HG02981 (cell line): Measurements from ENCODE around the gene TCTN2.
A peak's percentile ranks its signal among the peaks of the same experiment; 100 is the strongest.

Experiments used
- ATAC-seq: cut with Tn5 transposase; IDR thresholded peaks from one replicate; pipeline ENCODE4 v1.9.1; 2021; ENCODE audit warnings: mild to moderate bottlenecking, moderate library complexity; ENCODE audit not compliant: unreplicated experiment

Gene TCTN2

GRCh38 chr12:123670882-123671728, at the start of gene TCTN2:
TSS of gene TCTN2 (plus strand) at chr12:123671113. CDS start at chr12:123671241, 128 bp downstream.
- ATAC-seq, result peak; percentile 100

DNA sequence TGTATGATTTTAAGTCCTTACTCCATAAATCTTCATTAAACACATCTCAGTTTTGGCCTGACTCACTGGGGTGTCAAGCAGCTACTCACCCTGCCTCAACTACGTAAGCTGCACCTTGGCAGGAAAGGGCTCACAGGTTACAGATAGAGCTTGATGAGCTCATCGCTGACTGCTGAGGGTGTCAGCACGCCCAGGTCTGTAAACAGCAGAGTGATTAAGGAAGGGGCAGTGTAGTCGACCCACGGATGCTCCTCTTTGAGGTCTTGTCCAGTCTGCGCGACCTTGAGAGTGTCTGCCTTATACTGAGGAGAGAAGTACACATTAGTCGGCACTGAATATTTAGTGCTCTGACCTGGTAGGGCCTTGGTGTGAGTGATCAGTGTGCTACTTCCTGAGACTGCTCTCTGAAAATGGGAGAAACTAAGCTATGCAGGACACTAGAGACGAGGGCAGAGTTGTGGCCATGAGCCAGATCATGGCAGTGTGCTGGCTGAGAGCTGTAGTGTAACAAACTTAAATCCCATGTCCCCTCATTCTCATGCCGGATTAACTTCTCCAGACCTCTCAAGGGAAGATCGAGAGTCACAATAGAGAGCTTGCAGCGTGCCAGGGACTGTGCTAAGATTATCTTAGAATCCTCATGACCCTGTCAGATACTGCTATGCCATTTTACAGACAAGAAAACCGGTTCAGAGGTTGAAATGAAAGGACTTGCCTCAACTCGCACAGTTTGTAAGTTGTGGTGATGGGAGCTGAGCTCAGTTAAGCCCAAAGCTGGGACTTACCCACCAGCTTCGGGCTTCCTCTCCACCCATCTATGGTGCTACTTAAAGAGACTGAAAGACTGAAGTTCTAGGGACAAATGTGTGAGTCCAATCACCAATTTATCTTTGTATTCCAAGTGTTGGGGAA, 49.0 kb upstream of the TCTN2 start:
- no peak for ATAC-seq

DNA sequence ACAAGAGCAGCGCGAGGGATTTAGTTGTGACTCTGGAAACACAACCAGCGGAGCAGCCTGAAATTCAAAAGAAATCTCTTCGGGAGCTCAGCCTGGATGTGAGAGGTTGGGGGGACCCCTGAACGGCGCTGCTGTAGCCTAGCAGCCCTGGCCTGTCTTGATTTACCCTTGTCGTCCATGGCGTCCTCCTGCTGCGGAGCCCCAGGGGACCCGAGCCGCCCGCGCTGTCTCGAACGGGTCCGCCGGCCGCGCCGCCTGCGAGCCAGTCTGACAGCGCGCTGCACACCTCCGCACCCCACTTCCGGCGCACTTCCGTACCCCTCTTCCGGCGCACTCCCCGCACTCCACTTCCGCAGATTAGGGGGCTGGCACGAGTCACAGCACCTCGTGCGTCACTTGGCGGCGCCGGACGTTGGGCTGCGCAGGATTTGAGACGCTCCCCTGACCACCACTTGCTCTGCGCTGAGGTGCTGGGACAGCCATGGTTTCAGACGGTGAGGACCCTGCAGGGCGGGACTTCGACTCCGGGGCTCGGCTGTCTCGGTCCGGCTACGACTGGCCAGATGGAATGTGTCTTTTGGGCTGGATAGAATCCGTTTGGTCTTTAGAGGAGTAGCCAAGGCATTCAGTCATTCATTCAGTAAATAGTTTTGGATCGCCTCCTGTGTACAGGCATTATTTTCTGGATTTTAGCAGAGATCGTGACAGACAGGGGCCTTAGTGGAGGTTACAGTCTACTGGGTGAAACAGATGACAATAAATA, 37.4 kb upstream of the TCTN2 start, which contains the start of the genes EIF2B1 and GTF2H3:
Gene EIF2B1 (minus strand): TSS at position 308 of the 763 bp plus-strand sequence. CDS start 129 bp downstream, at position 179.
Gene GTF2H3 (plus strand): TSS at position 451 of the 763 bp plus-strand sequence. CDS start 31 bp downstream, at position 482.
- ATAC-seq, result peak; percentile 96

- ATAC-seq, result no peak
These were observed 36.8 kb upstream of the TCTN2 start for GRCh38 chr12:123634142-123634561.

- ATAC-seq, result no peak
These were observed 27.0 kb upstream of the TCTN2 start for GRCh38 chr12:123643911-123644310.

DNA sequence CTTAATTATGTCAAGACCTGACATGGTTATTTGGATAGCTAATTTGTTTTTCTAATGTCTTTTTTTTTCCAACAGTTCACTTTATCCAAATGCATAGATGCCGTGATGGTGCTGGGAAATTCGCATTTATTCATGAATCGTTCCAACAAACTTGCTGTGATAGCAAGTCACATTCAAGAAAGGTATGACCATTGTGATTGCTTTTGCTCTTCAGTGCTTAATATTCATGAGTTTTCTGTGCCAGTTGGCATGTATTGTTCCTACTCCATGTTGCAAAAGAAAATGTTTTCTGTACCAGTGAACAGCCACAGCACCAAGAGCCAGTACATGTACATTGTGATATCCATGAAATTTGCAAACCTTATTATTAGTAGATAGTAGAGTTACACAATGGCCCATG, 25.5 kb upstream of the TCTN2 start:
- ATAC-seq, result no peak

DNA sequence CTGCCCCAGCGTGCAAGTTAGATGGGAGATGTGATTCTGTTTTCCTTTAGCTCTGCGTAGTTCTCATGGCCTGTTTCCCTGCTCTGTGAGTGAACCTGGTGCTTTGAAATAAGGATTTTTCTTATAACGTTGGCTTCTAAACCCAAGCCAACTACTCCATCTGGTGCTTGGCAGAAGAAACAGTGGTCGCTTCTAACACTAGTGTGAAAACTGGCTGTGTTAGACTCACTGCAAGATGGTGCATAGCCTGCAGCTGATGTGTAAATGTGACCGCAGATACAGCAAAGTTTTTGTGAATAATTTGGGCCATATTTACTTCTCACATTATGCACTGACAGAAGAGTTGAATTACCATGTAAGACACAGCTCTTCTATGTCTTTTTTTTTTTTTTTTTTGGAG, 25.0 kb upstream of the TCTN2 start:
- ATAC-seq, result no peak

- ATAC-seq, result no peak
These were observed 22.5 kb upstream of the TCTN2 start for GRCh38 chr12:123648401-123648800.

DNA sequence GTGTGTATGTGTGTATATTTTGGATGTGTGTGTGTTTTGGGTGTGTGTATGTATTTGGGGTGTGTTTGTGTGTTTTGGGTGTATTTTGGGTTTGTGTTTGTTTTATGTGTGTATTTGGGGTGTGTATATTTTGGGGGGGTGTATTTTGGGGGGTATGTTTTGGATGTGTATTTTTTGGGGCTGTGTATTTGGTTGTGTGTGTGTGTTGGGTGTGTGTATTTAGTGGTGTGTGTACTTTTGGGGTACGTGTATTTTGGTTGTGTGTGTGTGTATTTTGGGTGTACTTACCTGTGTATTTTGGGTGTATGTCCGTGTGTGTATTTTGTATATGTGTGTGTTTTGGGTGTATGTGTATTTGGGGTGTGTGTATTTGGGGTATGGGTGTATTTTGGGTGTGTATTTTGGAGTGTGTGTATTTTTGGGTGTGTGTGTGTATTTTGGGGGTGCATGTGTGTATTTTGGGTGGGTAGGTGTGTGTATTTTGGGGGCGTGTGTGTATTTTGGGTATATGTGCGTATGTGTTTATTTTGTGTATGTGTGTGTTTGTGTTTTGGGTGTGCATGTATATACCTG, 16.7 kb upstream of the TCTN2 start:
- no peak for ATAC-seq

- ATAC-seq, result peak; percentile 96
These were observed 15.5 kb upstream of the TCTN2 start for GRCh38 chr12:123655420-123655819.

DNA sequence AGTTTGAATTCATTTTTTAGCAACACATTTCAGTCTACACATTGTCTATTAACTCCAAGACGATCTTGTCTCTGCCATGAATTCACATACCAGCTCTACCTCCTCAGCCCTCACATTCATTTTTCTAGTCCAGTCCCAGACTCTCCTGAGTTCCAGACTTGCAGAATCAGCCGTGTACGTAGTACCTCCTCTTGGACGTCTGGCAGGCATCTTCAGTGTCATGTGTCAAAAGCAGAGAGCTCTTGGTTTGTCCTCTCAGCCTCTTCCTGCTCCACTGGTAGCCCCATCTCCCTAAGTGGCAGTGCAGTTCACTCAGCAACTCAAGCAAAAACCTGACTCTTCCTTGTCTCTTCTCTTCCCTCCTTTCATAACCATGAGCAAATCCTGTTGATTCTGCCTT, 14.5 kb upstream of the TCTN2 start:
- ATAC-seq, result no peak

DNA sequence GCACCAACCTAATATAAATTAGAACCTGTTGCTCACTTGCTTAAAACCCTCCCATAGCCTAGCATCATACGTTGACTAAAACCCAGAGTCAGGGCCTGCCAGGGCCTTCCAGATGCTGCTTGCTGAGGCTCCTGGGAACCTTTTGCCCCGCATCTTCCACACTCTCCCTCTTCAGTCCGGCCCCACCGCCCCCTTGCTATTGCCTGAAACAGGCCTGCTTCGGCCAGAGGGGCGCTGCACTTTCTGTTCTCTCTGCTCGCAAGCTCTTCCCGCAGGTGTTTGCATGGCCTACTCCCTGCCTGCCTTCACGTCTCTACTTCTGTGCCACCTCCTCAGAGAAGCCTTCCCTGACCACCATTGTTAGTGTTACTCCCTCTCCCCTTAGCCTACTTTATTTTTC, 13.7 kb upstream of the TCTN2 start:
- ATAC-seq, result no peak

- ATAC-seq, result no peak
These were observed 10.8 kb upstream of the TCTN2 start for GRCh38 chr12:123659996-123660727.

- ATAC-seq, result no peak
These were observed 3.1 kb upstream of the TCTN2 start for GRCh38 chr12:123667771-123668170.

- ATAC-seq, result no peak
These were observed 963 bp downstream of the TCTN2 start for GRCh38 chr12:123671876-123672275.

DNA sequence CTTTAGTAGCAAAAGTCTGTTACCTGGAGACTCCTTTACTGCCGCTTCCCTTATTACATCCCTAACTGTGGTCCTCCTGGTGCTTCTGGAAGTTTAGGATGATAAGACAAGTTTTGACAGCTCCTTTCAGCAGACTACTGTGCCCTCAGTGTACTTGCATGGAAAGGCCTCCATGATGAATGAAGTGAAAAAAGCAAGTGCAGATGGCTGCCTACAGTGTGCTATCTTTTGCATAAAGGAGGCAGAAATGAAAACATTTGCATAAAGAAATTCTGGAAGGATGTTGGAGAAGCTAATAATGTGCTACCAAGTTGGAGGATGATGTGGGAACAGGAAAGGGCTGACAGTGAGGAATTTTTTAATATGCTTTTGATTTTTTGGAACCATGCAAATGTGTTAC, 4.5 kb downstream of the TCTN2 start:
- no peak for ATAC-seq

DNA sequence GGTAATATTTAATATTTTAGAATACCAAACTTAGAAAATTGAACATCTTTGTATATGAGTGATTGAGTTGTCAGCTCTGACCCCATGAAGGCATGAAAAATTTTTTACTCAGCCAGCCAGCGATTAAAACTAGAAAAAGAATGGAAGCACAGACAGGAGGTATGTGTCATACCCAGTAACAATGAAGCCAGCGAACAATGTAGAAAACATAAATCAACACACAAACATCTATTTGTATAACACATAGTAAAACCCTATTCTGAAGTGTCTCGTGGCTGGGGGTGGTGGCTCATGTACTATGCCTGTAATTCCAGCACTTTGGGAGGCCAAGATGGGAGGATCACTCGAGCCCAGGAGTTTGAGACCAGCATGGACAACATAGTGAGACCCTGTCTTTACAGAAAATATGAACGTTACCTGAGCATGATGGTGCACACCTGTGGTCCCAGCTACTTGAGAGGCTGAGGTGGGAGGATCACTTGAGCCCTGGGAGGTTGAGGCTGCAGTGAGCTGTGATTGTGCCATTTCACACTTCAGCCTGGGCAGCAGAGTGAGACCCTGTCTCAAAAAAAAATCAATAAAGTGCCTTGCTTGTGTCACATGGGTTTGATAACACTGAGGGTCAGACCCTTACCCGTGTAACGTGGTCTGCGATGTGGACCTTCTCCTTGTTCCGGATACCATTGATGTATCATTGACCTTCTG, 5.9 kb downstream of the TCTN2 start:
- no peak for ATAC-seq

DNA sequence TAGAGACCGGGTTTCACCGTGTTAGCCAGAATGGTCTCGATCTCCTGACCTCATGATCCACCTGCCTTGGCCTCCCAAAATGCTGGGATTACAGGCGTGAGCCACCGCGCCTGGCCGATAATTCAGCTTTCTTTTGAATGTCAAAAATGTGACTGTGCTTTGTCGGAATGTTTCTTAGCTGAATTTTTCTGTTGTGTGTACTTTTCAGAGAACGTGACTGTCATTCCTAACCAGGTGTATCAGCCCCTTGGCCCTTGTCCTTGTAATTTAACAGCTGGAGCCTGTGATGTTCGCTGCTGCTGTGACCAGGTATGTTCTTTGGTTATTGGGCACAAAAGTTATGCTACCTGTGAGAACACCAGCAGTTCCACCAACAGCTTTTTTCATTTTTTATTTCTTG, 8.1 kb downstream of the TCTN2 start:
- no peak for ATAC-seq

- ATAC-seq, result no peak
These were observed 10.7 kb downstream of the TCTN2 start for GRCh38 chr12:123681605-123682004.
